NCI-H2029 treated with DMSO at 0.1 percent for 48 hours (cell line): Measurements from ENCODE around the gene OSBPL10.

Experiments
- DNase-seq: peaks from one replicate; lab custom pipeline; 2025; lab: John Stamatoyannopoulos, UW

The OSBPL10 gene

GRCh38 chr3:31615071-31615875 is 365.8 kb downstream of the OSBPL10 start:
- peak; percentile 18 for DNase-seq

- DNase-seq = peak; percentile 67
Measured at GRCh38 chr3:31614162-31614921, 366.7 kb downstream of the OSBPL10 start.

- no peak for DNase-seq
Measured at GRCh38 chr3:31613654-31614053, 367.4 kb downstream of the OSBPL10 start.

GRCh38 chr3:31613177-31613576 is 367.9 kb downstream of the OSBPL10 start:
- DNase-seq = no peak
